ENCODE data around the gene HEY2.

Gene HEY2

DNA sequence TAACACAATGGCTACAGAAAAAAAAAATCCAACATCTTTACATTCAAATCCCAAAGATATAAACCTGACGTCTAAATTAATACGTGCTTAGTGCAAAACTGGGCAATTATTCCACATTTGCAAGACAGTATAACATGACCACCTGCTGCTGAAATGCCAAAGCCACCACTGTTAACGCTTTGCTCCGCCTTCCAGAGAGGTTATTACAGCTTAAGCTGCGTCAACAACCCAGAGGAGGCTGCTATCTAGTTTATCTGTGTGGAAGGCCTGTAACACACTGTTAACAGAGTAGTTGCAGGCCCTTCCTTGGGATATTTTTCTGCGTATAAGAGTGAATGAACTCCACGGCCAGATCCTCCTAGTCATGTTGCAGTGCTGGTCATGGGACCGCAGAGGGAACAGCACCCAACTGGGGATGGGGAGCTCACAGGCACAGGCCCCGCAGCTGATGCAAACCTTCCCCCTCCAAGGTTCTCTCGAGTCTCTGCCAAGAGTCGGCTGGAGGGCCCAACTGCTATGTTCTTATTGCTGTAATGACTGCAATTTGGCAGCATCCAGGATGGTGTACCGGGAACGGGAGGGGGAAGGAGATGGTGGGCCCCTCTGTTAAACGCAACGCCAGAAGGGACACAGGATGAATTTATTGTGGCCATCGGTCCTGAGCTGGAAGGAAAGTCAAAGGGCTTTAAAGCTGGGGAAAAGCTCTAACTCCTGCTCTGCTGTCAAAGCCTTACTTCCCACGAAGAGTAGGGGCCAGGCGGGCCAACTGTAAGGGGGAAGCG, 40.3 kb downstream of the HEY2 start (continued):
- TF ChIP-seq, protein P1, sequence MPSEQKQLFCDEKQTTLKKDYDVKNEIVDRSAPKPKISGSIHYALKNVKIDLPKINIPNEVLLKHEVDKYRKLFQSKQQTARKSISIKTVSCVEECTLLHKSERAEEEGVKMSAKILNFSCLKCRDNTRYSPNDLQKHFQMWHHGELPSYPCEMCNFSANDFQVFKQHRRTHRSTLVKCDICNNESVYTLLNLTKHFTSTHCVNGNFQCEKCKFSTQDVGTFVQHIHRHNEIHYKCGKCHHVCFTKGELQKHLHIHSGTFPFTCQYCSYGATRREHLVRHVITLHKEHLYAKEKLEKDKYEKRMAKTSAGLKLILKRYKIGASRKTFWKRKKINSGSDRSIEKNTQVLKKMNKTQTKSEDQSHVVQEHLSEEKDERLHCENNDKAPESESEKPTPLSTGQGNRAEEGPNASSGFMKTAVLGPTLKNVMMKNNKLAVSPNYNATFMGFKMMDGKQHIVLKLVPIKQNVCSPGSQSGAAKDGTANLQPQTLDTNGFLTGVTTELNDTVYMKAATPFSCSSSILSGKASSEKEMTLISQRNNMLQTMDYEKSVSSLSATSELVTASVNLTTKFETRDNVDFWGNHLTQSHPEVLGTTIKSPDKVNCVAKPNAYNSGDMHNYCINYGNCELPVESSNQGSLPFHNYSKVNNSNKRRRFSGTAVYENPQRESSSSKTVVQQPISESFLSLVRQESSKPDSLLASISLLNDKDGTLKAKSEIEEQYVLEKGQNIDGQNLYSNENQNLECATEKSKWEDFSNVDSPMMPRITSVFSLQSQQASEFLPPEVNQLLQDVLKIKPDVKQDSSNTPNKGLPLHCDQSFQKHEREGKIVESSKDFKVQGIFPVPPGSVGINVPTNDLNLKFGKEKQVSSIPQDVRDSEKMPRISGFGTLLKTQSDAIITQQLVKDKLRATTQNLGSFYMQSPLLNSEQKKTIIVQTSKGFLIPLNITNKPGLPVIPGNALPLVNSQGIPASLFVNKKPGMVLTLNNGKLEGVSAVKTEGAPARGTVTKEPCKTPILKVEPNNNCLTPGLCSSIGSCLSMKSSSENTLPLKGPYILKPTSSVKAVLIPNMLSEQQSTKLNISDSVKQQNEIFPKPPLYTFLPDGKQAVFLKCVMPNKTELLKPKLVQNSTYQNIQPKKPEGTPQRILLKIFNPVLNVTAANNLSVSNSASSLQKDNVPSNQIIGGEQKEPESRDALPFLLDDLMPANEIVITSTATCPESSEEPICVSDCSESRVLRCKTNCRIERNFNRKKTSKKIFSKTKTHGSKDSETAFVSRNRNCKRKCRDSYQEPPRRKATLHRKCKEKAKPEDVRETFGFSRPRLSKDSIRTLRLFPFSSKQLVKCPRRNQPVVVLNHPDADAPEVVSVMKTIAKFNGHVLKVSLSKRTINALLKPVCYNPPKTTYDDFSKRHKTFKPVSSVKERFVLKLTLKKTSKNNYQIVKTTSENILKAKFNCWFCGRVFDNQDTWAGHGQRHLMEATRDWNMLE (tag by site-specific recombination; conservative IDR thresholded peaks at IDR 0.05; ENCODE audit: low read depth), result no peak
- no peak for TF ChIP-seq ZNF248 (tag by site-specific recombination; IDR thresholded peaks at IDR 0.05)
- 0 out of 2 replicates have a peak, but pooled peaks have one; percentile 11 for TF ChIP-seq MYNN (tag by site-specific recombination; IDR thresholded peaks at IDR 0.05; ENCODE audit: borderline replicate concordance)
- no peak for TF ChIP-seq ZNF785 (tag by site-specific recombination; IDR thresholded peaks at IDR 0.05)
- TF ChIP-seq ZNF830 (tag by site-specific recombination; IDR thresholded peaks at IDR 0.05; ENCODE audit: low read depth), result no peak
- TF ChIP-seq ZBTB20 (tag by site-specific recombination; IDR thresholded peaks at IDR 0.05), result peak; percentile 70
- no peak for TF ChIP-seq BCL11B (tag by site-specific recombination; IDR thresholded peaks at IDR 0.05; ENCODE audit: low read depth)
- TF ChIP-seq GFI1B (tag by site-specific recombination; IDR thresholded peaks at IDR 0.05), result no peak
- peak; percentile 44; the same call in 1 of the 2 replicates for TF ChIP-seq IKZF3 (tag by site-specific recombination; IDR thresholded peaks at IDR 0.05)
- no peak for TF ChIP-seq ZNF416 (tag by site-specific recombination; IDR thresholded peaks at IDR 0.05)
- no peak for TF ChIP-seq ZNF239 (tag by site-specific recombination; IDR thresholded peaks at IDR 0.05)
- no peak for TF ChIP-seq GLI2 (tag by site-specific recombination; IDR thresholded peaks at IDR 0.05; ENCODE audit: borderline replicate concordance, low read depth)

DNA sequence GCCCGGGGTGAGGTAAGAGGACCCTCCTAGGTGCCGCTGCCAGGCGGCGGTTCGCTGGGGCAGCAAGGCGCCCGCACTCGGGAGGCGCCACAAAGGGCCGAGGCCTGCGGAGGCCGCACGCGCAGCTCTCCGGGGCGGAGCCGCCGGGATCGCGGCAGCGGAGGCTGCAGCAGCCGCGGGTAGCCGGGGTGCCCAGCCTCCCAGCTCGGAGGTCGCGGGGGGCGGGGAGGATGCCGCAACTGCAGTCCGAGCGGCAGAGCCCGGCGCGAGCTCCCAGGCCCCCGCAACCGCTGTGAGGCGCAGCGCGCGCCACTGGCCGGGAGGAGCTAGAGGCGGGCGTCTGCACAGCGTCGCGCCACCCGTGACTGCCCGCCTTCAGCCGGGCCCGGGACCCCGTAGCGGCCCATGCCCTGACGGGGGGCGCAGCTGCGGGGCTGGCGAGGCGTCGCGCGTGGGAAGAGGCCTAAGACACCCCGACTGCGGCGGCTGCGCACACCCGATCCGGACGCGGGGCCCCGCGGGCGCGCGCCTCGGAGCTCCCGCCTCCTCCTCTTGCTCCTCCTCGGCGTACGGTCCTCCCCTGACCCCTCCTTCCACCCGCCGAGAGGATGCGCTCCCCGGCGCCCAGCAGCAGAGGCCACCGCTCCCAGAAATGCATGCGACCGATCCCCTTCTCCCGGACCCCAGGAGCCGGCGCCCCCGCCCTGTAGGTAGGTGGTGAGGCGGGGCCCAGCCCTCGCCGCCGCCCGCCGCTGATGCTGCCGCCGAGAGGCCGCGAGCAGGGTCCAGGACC, 41.1 kb downstream of the HEY2 start, which contains the start of gene NCOA7:
Gene NCOA7, plus strand, starts transcription at position 603 of the 793 bp plus-strand sequence. CDS start 24,395 bp downstream, outside the sequence.
- peak within 1 kb of the TSS; percentile 70 for H3K4me3 ChIP-seq (ENCODE audit: low read depth, low read length)
- peaks cover 31% of the 10 kb centered on the region for H3K4me1 ChIP-seq (ENCODE audit: control insufficient read depth, insufficient read depth, low read length)
- POLR2A ChIA-PET, result interaction anchor here (0.5 to 3.6 kb wide), 32 partner anchors 10 to 634 kb away, joined by 3 to 66 read pairs (median 4); partner anchors contain the start of genes HEY2, HINT3 and TRMT11
- H3K27ac ChIP-seq (ENCODE audit: extremely low read depth, low read depth, low read length), result peak within 1 kb of the TSS; percentile 91
- no peaks in the 10 kb centered on the region for H3K36me3 ChIP-seq (ENCODE audit: control insufficient read depth in 2 of 2, insufficient read depth in 1 of 2, low read length in 2 of 2)
- CTCF ChIA-PET, result interaction anchor here (0.6 to 3.6 kb wide), 35 partner anchors 9 to 590 kb away, joined by 3 to 35 read pairs (median 5); partner anchors contain the start of gene HINT3
- no peaks in the 10 kb centered on the region for H3K9me3 ChIP-seq (ENCODE audit: control insufficient read depth, insufficient read depth, low read depth, low read length)
- 0 out of 2 replicates have a peak, but pooled peaks have one; percentile 40 for TF ChIP-seq ZNF174 (tag by site-specific recombination; IDR thresholded peaks at IDR 0.05)
- TF ChIP-seq ZNF548 (tag by site-specific recombination; IDR thresholded peaks at IDR 0.05), result no peak
- no peak for TF ChIP-seq ZNF16 (tag by site-specific recombination; IDR thresholded peaks at IDR 0.05; ENCODE audit: low read depth)
- TF ChIP-seq, protein P2, sequence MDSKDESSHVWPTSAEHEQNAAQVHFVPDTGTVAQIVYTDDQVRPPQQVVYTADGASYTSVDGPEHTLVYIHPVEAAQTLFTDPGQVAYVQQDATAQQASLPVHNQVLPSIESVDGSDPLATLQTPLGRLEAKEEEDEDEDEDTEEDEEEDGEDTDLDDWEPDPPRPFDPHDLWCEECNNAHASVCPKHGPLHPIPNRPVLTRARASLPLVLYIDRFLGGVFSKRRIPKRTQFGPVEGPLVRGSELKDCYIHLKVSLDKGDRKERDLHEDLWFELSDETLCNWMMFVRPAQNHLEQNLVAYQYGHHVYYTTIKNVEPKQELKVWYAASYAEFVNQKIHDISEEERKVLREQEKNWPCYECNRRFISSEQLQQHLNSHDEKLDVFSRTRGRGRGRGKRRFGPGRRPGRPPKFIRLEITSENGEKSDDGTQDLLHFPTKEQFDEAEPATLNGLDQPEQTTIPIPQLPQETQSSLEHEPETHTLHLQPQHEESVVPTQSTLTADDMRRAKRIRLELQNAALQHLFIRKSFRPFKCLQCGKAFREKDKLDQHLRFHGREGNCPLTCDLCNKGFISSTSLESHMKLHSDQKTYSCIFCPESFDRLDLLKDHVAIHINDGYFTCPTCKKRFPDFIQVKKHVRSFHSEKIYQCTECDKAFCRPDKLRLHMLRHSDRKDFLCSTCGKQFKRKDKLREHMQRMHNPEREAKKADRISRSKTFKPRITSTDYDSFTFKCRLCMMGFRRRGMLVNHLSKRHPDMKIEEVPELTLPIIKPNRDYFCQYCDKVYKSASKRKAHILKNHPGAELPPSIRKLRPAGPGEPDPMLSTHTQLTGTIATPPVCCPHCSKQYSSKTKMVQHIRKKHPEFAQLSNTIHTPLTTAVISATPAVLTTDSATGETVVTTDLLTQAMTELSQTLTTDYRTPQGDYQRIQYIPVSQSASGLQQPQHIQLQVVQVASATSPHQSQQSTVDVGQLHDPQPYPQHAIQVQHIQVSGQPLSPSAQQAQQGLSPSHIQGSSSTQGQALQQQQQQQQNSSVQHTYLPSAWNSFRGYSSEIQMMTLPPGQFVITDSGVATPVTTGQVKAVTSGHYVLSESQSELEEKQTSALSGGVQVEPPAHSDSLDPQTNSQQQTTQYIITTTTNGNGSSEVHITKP (tag by site-specific recombination; IDR thresholded peaks at IDR 0.05), result peak; percentile 72; the same call in 1 of the 2 replicates
- peak; percentile 89 for TF ChIP-seq IKZF3 (tag by site-specific recombination; IDR thresholded peaks at IDR 0.05)
- TF ChIP-seq ZBTB20 (tag by site-specific recombination; IDR thresholded peaks at IDR 0.05), result peak; percentile 34; the same call in 1 of the 2 replicates
- peak; percentile 85; the same call in 1 of the 2 replicates for TF ChIP-seq KLF8 (tag by site-specific recombination; IDR thresholded peaks at IDR 0.05)
- no peak for TF ChIP-seq YY2 (tag by site-specific recombination; IDR thresholded peaks at IDR 0.05)
- TF ChIP-seq ZNF2 (tag by site-specific recombination; IDR thresholded peaks at IDR 0.05), result peak; percentile 38; the same call in 1 of the 2 replicates
- peak; percentile 59; the same call in 1 of the 2 replicates for TF ChIP-seq BCL11B (tag by site-specific recombination; IDR thresholded peaks at IDR 0.05; ENCODE audit: low read depth)
- peak; percentile 72 for TF ChIP-seq ZFP37 (tag by site-specific recombination; IDR thresholded peaks at IDR 0.05)
- TF ChIP-seq MZF1 (tag by site-specific recombination; IDR thresholded peaks at IDR 0.05; ENCODE audit: borderline replicate concordance), result no peak; the same call in 1 of the 2 replicates
- 0 out of 2 replicates have a peak, but pooled peaks have one; percentile 10 for TF ChIP-seq KLF16 (tag by site-specific recombination; IDR thresholded peaks at IDR 0.05)
- 0 out of 2 replicates have a peak, but pooled peaks have one; percentile 56 for TF ChIP-seq ZNF792 (tag by site-specific recombination; IDR thresholded peaks at IDR 0.05)
- TF ChIP-seq YY1 (tag by site-specific recombination; IDR thresholded peaks at IDR 0.05), result 0 out of 2 replicates have a peak, but pooled peaks have one; percentile 38

All from HEK293 (cell line).